K562 (cell line): ENCODE data around the gene BEST2. TPM values are rescaled to one million over a fixed set of nuclear protein-coding genes. Genes with fewer than 3 reads are reported as not detected.

ENCODE experiments used
- ESRRA ChIP-seq: fragments of 450-650 bp; IDR thresholded peaks from 2 replicates; pipeline ENCODE4 v1.6.1; 2014; ENCODE audit warnings: low read depth, mild to moderate bottlenecking, moderate library complexity, borderline replicate concordance
- MAZ ChIP-seq, 2 experiments: fragments of 450-650 bp in 1 of 2; sonication (generic) in 1 of 2; formaldehyde crosslinking; IDR thresholded peaks in 1 of 2; conservative IDR thresholded peaks in 1 of 2; 2 replicates each; pipeline versions ENCODE4 v1.4.0 to v1.5.0; 2020; ENCODE audit warnings: mild to moderate bottlenecking in 1 of 2, missing genetic modification reagents in 1 of 2
- MITF ChIP-seq: IDR thresholded peaks from 2 replicates; pipeline ENCODE4 v1.6.1; 2014; ENCODE audit warnings: antibody characterized with exemption
- NR3C1 ChIP-seq: sonication (generic); formaldehyde crosslinking; IDR thresholded peaks from 2 replicates; pipeline ENCODE4 v1.8.1; 2022; ENCODE audit warnings: missing genetic modification reagents
- POLR2G ChIP-seq: fragments of 200-400 bp; formaldehyde crosslinking; IDR thresholded peaks from 2 replicates; pipeline ENCODE4 v1.6.1; 2017; ENCODE audit warnings: low read depth, mild to moderate bottlenecking, antibody characterized with exemption, low read length, moderate library complexity
- ZBED1 ChIP-seq: IDR thresholded peaks from 2 replicates; pipeline ENCODE4 v1.6.1; 2014
- ZNF395 ChIP-seq: fragments of 200-800 bp; sonication (Bioruptor generic); IDR thresholded peaks from 2 replicates; pipeline ENCODE4 v1.6.1; 2017; ENCODE audit warnings: missing genetic modification characterization, missing compliant biosample characterization
- polyA plus RNA-seq, 8 experiments: library from polyadenylated mRNA; depleted of rRNA in 4 of 8; stranded (reverse) in 5 of 8; unstranded in 3 of 8; fragments of >200 nt; fragmentation: Nextera tagmentation in 2 of 8; fragmentation: Illumina TruSeq in 1 of 8; extraction: Ambion mirVana in 2 of 8; extraction: Trizol in 1 of 8; gene quantifications; 2 replicates each; pipeline versions ENCODE4 v1.2.1 to v1.2.3, GENCODE V29; 2011 to 2014; ENCODE audit warnings: inconsistent platforms in 1 of 8, missing spikeins in 1 of 8
- total RNA-seq, 7 experiments: library from RNA; depleted of rRNA in 6 of 7; stranded (reverse); fragments of >200 nt in 6 of 7; fragmentation: Illumina TruSeq in 2 of 7; extraction: Trizol in 2 of 7; gene quantifications; 2 replicates each; pipeline versions ENCODE4 v1.2.1 to v1.2.3, GENCODE V29; 2011 to 2021; ENCODE audit warnings: low replicate concordance in 1 of 7
- TF ChIP-seq, protein P1 (sequence below): fragments of 250-450 bp; sonication (Bioruptor Pico); IDR thresholded peaks from 2 replicates; pipeline ENCODE4 v1.4.0; 2020
- TF ChIP-seq, protein P2 (sequence below): fragments of 450-650 bp; IDR thresholded peaks from 2 replicates; pipeline ENCODE4 v1.6.1; 2016; ENCODE audit warnings: mild to moderate bottlenecking, moderate library complexity

The BEST2 gene
- total and polyA plus RNA-seq, 9 of the 15 experiments (the other 6 are each of a cell fraction or from before 2014, with no cell fraction given) = not detected

- TF ChIP-seq MAZ (CRISPR knock-in tag; conservative IDR thresholded peaks at IDR 0.05 in 1 of 2, IDR thresholded peaks at IDR 0.05 in 1 of 2) (no peak; a peak in 1 of 4 replicates), ZNF395 (CRISPR knock-in tag) (peak; percentile 81; the same call in 1 of the 2 replicates), ZBED1 (no peak), ESRRA (peak; percentile 89), MITF (peak; percentile 93), NR3C1 (CRISPR knock-in tag) (no peak), POLR2G (peak; percentile 81)
- TF ChIP-seq, protein P1, sequence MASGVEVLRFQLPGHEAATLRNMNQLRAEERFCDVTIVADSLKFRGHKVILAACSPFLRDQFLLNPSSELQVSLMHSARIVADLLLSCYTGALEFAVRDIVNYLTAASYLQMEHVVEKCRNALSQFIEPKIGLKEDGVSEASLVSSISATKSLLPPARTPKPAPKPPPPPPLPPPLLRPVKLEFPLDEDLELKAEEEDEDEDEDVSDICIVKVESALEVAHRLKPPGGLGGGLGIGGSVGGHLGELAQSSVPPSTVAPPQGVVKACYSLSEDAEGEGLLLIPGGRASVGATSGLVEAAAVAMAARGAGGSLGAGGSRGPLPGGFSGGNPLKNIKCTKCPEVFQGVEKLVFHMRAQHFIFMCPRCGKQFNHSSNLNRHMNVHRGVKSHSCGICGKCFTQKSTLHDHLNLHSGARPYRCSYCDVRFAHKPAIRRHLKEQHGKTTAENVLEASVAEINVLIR (CRISPR knock-in tag) = peak; percentile 59; the same call in 1 of the 2 replicates
- TF ChIP-seq, protein P2, sequence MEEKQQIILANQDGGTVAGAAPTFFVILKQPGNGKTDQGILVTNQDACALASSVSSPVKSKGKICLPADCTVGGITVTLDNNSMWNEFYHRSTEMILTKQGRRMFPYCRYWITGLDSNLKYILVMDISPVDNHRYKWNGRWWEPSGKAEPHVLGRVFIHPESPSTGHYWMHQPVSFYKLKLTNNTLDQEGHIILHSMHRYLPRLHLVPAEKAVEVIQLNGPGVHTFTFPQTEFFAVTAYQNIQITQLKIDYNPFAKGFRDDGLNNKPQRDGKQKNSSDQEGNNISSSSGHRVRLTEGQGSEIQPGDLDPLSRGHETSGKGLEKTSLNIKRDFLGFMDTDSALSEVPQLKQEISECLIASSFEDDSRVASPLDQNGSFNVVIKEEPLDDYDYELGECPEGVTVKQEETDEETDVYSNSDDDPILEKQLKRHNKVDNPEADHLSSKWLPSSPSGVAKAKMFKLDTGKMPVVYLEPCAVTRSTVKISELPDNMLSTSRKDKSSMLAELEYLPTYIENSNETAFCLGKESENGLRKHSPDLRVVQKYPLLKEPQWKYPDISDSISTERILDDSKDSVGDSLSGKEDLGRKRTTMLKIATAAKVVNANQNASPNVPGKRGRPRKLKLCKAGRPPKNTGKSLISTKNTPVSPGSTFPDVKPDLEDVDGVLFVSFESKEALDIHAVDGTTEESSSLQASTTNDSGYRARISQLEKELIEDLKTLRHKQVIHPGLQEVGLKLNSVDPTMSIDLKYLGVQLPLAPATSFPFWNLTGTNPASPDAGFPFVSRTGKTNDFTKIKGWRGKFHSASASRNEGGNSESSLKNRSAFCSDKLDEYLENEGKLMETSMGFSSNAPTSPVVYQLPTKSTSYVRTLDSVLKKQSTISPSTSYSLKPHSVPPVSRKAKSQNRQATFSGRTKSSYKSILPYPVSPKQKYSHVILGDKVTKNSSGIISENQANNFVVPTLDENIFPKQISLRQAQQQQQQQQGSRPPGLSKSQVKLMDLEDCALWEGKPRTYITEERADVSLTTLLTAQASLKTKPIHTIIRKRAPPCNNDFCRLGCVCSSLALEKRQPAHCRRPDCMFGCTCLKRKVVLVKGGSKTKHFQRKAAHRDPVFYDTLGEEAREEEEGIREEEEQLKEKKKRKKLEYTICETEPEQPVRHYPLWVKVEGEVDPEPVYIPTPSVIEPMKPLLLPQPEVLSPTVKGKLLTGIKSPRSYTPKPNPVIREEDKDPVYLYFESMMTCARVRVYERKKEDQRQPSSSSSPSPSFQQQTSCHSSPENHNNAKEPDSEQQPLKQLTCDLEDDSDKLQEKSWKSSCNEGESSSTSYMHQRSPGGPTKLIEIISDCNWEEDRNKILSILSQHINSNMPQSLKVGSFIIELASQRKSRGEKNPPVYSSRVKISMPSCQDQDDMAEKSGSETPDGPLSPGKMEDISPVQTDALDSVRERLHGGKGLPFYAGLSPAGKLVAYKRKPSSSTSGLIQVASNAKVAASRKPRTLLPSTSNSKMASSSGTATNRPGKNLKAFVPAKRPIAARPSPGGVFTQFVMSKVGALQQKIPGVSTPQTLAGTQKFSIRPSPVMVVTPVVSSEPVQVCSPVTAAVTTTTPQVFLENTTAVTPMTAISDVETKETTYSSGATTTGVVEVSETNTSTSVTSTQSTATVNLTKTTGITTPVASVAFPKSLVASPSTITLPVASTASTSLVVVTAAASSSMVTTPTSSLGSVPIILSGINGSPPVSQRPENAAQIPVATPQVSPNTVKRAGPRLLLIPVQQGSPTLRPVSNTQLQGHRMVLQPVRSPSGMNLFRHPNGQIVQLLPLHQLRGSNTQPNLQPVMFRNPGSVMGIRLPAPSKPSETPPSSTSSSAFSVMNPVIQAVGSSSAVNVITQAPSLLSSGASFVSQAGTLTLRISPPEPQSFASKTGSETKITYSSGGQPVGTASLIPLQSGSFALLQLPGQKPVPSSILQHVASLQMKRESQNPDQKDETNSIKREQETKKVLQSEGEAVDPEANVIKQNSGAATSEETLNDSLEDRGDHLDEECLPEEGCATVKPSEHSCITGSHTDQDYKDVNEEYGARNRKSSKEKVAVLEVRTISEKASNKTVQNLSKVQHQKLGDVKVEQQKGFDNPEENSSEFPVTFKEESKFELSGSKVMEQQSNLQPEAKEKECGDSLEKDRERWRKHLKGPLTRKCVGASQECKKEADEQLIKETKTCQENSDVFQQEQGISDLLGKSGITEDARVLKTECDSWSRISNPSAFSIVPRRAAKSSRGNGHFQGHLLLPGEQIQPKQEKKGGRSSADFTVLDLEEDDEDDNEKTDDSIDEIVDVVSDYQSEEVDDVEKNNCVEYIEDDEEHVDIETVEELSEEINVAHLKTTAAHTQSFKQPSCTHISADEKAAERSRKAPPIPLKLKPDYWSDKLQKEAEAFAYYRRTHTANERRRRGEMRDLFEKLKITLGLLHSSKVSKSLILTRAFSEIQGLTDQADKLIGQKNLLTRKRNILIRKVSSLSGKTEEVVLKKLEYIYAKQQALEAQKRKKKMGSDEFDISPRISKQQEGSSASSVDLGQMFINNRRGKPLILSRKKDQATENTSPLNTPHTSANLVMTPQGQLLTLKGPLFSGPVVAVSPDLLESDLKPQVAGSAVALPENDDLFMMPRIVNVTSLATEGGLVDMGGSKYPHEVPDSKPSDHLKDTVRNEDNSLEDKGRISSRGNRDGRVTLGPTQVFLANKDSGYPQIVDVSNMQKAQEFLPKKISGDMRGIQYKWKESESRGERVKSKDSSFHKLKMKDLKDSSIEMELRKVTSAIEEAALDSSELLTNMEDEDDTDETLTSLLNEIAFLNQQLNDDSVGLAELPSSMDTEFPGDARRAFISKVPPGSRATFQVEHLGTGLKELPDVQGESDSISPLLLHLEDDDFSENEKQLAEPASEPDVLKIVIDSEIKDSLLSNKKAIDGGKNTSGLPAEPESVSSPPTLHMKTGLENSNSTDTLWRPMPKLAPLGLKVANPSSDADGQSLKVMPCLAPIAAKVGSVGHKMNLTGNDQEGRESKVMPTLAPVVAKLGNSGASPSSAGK = peak; percentile 73
Observed at GRCh38 chr19:12722566-12723380, 28.8 kb upstream of the BEST2 start (continued).
